Heart left ventricle (tissue), 16 donors: ENCODE measurements around the gene CDC20. TPM values are rescaled to one million over a fixed set of nuclear protein-coding genes. Genes with fewer than 3 reads are reported as not detected.

ENCODE experiments used
- ATAC-seq, 4 donors: fragments of 200-7000 bp; cut with Tn5 transposase; one replicate each; pipeline ENCODE4 v1.9.1; 2020 to 2022; ENCODE audit warnings: moderate library complexity in 4 of 4, mild to moderate bottlenecking in 3 of 4, moderate number of reproducible peaks in 1 of 4
- DNase-seq, 5 donors: peaks; one replicate each; pipeline ENCODE4 v3.0.0-alpha.2; 2020
- H3K27ac ChIP-seq, 12 donors: fragments of 200-600 bp; sonication (generic) in 4 of 12; one replicate each; pipeline versions ENCODE4 v1.5.0 to v1.8.0; 2016 to 2022; ENCODE audit warnings: mild to moderate bottlenecking in 2 of 12
- H3K27me3 ChIP-seq, 9 donors: fragments of 200-600 bp; sonication (generic) in 2 of 9; one replicate each; pipeline versions ENCODE4 v1.5.1 to v1.8.0; 2016 to 2022; ENCODE audit warnings: mild to moderate bottlenecking in 3 of 9
- H3K36me3 ChIP-seq, 9 donors: fragments of 200-600 bp; sonication (generic) in 2 of 9; one replicate each; pipeline versions ENCODE4 v1.5.0 to v1.8.0; 2018 to 2022; ENCODE audit warnings: mild to moderate bottlenecking in 2 of 9
- H3K4me1 ChIP-seq, 12 donors: fragments of 200-600 bp; sonication (generic) in 4 of 12; one replicate each; pipeline versions ENCODE4 v1.5.0 to v1.8.0; 2016 to 2022; ENCODE audit warnings: mild to moderate bottlenecking in 3 of 12
- H3K4me3 ChIP-seq, 12 donors: fragments of 200-600 bp; sonication (generic) in 4 of 12; one replicate each; pipeline versions ENCODE4 v1.5.0 to v1.8.0; 2017 to 2022; ENCODE audit warnings: mild to moderate bottlenecking in 9 of 12, moderate library complexity in 4 of 12
- H3K9me3 ChIP-seq, 12 donors: fragments of 200-600 bp; sonication (generic) in 4 of 12; one replicate each; pipeline versions ENCODE4 v1.5.0 to v1.8.0; 2016 to 2022; ENCODE audit warnings: mild to moderate bottlenecking in 1 of 12
- POLR2A ChIP-seq, 2 donors: fragments of 450-650 bp; IDR thresholded peaks; one replicate each; pipeline ENCODE4 v1.6.1; 2017; ENCODE audit warnings: antibody characterized with exemption in 2 of 2, mild to moderate bottlenecking in 2 of 2, moderate library complexity in 2 of 2
- WGBS, 4 donors: extraction: QIAGEN DNeasy Blood & Tissue Kit in 2 of 4; methylation state at CpG; one replicate each; pipeline versions ENCODE4 v1.1.5 to v1.1.7; 2013 to 2018; 5-methylcytosine and 5-hydroxymethylcytosine counted together
- intact Hi-C, 10 donors: fragments of 100-400 bp; cut with DNase I; formaldehyde crosslinking; loops; one replicate each; pipeline versions ENCODE4 v1.11.1 to v1.14.2; 2022
- polyA plus RNA-seq, 2 donors: library from polyadenylated mRNA; stranded (reverse); fragments of 200-250 nt; gene quantifications; one replicate each; pipeline ENCODE4 v1.2.3, GENCODE V29; 2013
- total RNA-seq, 9 donors: library from RNA; depleted of rRNA in 2 of 9; stranded (reverse); fragments of >200 nt in 2 of 9; fragmentation: NEBNext Ultra II Directional in 3 of 9; extraction: Animal tissue kit (Norgen Biotek cat#: 25700) in 3 of 9; gene quantifications; one replicate each; pipeline versions ENCODE4 v1.1.0 to v1.2.4, GENCODE V29; 2016 to 2023
- TF ChIP-seq, protein P1 (sequence below), 12 donors: fragments of 200-600 bp; sonication (generic) in 4 of 12; IDR thresholded peaks; one replicate each; pipeline versions ENCODE4 v1.5.0 to v1.8.0; 2018 to 2022; ENCODE audit warnings: antibody characterized with exemption in 12 of 12, mild to moderate bottlenecking in 5 of 12
- donor health status: ischemic (EF 13 %, LVEDD 7.1; RV severe dilation, severe dysfunction).
- donor health status: healthy with polysubstance abuse.
- donor health status: DM: no; HTN: yes; CAD: no.
- donor health status: DM: no; HTN: no; CAD: no.
- donor health status: ischemic (EF 25% LVEDD 6.9; RV normal size, moderate dysfunction).
- donor health status: ischemic (EF 25% LVEDD 5.7; RV mildly dilated, moderate dysfunction).
- donor health status: healthy.
- donor health status: DM: yes; HTN: yes; CAD: no.
- donor health status: ischemic (EF 35%, LVEDD 5.7; RV mildly dilated, moderate dysfunction).
- donor health status: nonischemic (EF 11% LVEDD 7.7; RV severe dilation, severe dysfunction).
- donor health status: DM: yes; HTN: yes; CAD: no.
- donor health status: PGD.
- donor health status: ischemic (EF 29% LVEDD 5.4; RV normal size, mild dysfunction).
- donor health status: nonischemic (EF 23%, LVEDD 6.1; RV moderate dilation, normal function).

Gene CDC20
- total and polyA plus RNA-seq, 11 donors = 0.38 to 16.9 (median 1.5) TPM

DNA sequence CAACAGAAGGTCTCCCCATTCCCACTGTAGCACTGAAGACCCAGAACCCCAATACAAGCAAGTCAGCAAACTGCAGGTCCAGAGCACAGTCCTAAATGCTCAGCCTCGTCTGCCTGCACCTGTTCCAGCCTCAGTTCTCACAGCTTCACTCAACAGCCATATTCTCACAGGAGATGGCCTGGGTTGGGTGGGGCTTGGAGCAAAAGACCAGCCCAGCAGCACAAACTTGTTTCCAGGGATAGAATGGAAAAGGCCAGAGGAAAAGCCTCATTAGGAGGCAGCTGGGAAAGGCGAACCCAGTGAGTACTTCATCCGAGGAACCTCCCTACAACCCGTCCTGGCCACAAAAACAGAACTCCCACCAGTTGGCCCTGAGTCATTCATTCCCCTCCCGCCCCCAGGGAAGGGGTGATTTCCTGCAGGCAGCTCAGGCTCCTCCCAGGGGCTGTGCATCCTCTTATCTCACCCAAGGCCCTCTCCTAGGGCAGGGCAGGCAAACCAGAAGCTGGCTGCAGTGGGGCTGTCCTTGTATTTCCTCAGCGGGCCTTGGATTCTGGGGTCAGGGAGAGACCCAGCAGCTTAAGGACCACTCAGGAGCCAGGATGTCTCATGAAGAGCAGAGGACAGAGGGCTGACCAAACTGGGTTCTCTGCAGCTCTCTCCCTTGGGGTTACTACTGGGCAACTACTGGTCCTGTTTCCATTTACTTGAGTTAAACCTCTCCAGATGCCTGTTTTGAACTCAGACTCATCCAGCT is 28.6 kb upstream of the CDC20 start:
- DNase-seq = peak; percentile 73 to 85 (median 76)
- 37 to 71% (median 51%) methylated on average over 5 to 6 of the region's 6 CpGs for WGBS, 4 donors

DNA sequence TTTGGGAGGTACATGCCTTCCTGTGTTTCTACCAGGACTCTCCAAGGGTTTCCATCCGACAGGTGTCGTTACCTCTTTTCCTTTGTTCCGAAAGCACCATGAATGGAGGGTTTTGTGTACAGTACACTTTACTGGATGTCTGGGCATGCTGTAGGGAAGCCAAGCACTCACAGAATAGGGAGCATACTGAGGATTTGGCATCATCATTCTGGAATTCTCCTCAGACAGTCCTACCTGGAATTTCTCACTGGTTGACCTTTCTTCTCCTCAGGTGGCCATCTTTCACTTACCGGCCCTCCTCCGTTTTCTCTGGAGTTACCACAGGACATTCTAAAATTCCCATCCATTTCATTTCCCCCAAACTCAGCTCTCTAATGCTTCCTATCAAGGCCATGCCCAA is 27.1 kb upstream of the CDC20 start:
- Histone ChIP-seq H3K4me3 (no peak overlapping the region), H3K4me1 (peaks cover 0 to 20% (median 11%) of the 10 kb centered on the region in 12 donors), H3K36me3 (no peaks in the 10 kb centered on the region), H3K9me3 (peaks cover 0 to 16% (median 6%) of the 10 kb centered on the region in 12 donors), H3K27me3 (no peaks in the 10 kb centered on the region), H3K27ac (no peak overlapping the region)
- intact Hi-C loops = no loop called here
- ATAC-seq (no peak), DNase-seq (no peak)
- TF ChIP-seq, protein P1, sequence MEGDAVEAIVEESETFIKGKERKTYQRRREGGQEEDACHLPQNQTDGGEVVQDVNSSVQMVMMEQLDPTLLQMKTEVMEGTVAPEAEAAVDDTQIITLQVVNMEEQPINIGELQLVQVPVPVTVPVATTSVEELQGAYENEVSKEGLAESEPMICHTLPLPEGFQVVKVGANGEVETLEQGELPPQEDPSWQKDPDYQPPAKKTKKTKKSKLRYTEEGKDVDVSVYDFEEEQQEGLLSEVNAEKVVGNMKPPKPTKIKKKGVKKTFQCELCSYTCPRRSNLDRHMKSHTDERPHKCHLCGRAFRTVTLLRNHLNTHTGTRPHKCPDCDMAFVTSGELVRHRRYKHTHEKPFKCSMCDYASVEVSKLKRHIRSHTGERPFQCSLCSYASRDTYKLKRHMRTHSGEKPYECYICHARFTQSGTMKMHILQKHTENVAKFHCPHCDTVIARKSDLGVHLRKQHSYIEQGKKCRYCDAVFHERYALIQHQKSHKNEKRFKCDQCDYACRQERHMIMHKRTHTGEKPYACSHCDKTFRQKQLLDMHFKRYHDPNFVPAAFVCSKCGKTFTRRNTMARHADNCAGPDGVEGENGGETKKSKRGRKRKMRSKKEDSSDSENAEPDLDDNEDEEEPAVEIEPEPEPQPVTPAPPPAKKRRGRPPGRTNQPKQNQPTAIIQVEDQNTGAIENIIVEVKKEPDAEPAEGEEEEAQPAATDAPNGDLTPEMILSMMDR (IDR thresholded peaks at IDR 0.05) = no peak
- TF ChIP-seq POLR2A (IDR thresholded peaks at IDR 0.05) = no peak
- 86 to 95% (median 90%) methylated on average over 5 of the region's 5 CpGs for WGBS, 4 donors

More for the DNA sequence above, 28.6 kb upstream of the CDC20 start:
- intact Hi-C loops = no loop called here
- Histone ChIP-seq H3K27ac (peak overlapping the region in 11 of 12 donors; percentile 36 to 68 (median 58)), H3K27me3 (no peaks in the 10 kb centered on the region), H3K36me3 (no peaks in the 10 kb centered on the region), H3K4me1 (peaks cover 0 to 20% (median 11%) of the 10 kb centered on the region in 12 donors), H3K4me3 (no peak overlapping the region), H3K9me3 (peaks cover 0 to 27% (median 13%) of the 10 kb centered on the region in 12 donors)
- ATAC-seq = peak; percentile 62 to 97 (median 96)
- peak in 1 of 2 donors; percentile 35 for TF ChIP-seq POLR2A (IDR thresholded peaks at IDR 0.05)
- TF ChIP-seq, protein P1 (IDR thresholded peaks at IDR 0.05) = no peak

DNA sequence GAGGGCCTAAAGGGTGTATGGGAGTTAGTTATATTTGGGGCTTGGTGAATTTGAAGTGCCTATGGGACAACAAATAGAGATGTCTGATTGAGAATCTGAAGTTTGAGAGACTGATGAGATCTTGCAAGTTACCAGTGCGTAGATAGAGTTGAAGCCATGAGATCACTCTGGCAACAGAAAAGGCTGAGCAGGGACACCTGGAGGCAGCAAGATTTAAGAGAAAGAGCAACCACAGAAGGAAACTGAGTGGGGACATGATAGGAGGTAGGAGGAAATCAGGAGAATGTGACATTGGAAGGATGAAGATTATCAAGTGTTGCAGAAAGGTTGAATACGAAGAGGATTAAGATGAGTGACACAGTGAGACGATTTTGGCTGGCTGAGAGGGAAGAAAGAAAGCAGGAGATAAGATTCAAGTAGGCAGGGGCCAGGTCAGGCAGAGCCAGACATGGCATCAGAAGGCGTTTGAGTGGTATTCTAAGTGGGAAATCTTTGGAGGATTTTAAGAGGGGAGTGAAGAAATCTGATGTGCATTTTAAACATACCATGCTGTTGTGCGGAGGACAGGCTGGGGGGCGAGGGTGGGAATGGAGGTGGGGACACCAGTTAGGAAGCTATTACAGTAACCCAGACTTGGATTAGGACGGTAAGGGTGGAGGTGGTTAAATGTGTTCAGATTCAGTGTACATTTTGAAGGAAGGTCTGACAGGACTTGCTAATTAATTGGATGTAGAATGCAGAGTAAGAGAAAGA is 24.2 kb upstream of the CDC20 start:
- intact Hi-C loops = no loop called here
- Histone ChIP-seq H3K9me3 (no peaks in the 10 kb centered on the region), H3K4me3 (no peak overlapping the region), H3K27ac (no peak overlapping the region), H3K36me3 (no peaks in the 10 kb centered on the region), H3K27me3 (no peaks in the 10 kb centered on the region), H3K4me1 (peaks cover 0 to 13% (median 9%) of the 10 kb centered on the region in 12 donors)
- WGBS, 4 donors = 48 to 61% (median 56%) methylated on average over 7 of the region's 7 CpGs
- ATAC-seq (no peak), DNase-seq (no peak)
- TF ChIP-seq POLR2A (IDR thresholded peaks at IDR 0.05) = no peak
- TF ChIP-seq, protein P1 (IDR thresholded peaks at IDR 0.05) = no peak

DNA sequence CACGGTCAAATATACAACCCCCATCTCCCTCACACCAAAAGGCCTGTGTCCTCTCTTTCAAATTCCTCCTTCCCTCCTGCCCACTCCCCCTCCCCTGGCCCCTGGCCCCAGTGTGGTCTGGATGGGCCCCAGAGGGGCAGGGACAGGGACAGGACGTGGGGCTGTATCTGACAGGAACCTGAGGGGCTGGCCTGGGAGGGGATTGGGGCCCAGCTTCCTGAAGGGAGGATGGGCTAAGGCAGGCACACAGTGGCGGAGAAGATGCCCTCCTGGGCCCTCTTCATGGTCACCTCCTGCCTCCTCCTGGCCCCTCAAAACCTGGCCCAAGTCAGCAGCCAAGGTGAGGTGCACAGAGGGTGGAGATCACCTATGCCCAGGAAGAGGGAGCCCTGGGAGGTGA is 21.2 kb upstream of the CDC20 start, which contains the start of gene MPL:
Gene MPL, plus strand, starts transcription at position 231 of the 400 bp plus-strand sequence. Its CDS starts 31 bp downstream, at position 262.
- H3K27ac ChIP-seq = no peak within 1 kb of the TSS
- TF ChIP-seq, protein P1 (IDR thresholded peaks at IDR 0.05) = no peak
- TF ChIP-seq POLR2A (IDR thresholded peaks at IDR 0.05) = no peak
- H3K9me3 ChIP-seq = no peaks in the 10 kb centered on the region
- intact Hi-C loops = no loop called here
- H3K36me3 ChIP-seq = no peaks in the 10 kb centered on the region
- 72 to 84% (median 77%) methylated on average over 3 of the region's 3 CpGs for whole genome bisulfite sequencing, 4 donors
- no peaks in the 10 kb centered on the region for H3K4me1 ChIP-seq
- DNase-seq (no peak), ATAC-seq (no peak)
- H3K4me3 ChIP-seq = no peak within 1 kb of the TSS
- H3K27me3 ChIP-seq = no peaks in the 10 kb centered on the region
